AG04450 (cell line): Measurements from ENCODE around the gene STAB1. TPM values are rescaled to one million over a fixed set of nuclear protein-coding genes. Genes with fewer than 3 reads are reported as not detected.

Experiments used
- CTCF ChIA-PET: fragments of 300-600, 350-600 bp; formaldehyde crosslinking; extraction: SDS; loops from one replicate; lab custom pipeline; 2022; ENCODE audit warnings: antibody characterized with exemption, inconsistent platforms; lab: Charles Lee
- POLR2A ChIA-PET: fragments of 350-600 bp; formaldehyde crosslinking; extraction: SDS; loops from one replicate; lab custom pipeline; 2021; ENCODE audit warnings: antibody characterized with exemption, inconsistent platforms; lab: Yijun Ruan, JAX
- DNase-seq: peaks from one replicate; pipeline ENCODE4 v3.0.0-alpha.2; 2011; ENCODE audit warnings: low read depth, low spot score
- H3K27ac ChIP-seq: one replicate; pipeline ENCODE4 v1.5.1; 2012; ENCODE audit warnings: low read depth, low read length, control low read depth
- H3K27me3 ChIP-seq: one replicate; pipeline ENCODE4 v1.6.0; 2012; ENCODE audit warnings: low read length; ENCODE audit not compliant: control insufficient read depth, insufficient read depth
- H3K4me3 ChIP-seq: 2 replicates; pipeline ENCODE4 v1.5.1; 2011; ENCODE audit warnings: mild to moderate bottlenecking, low read depth, low read length, control low read depth
- H3K9me3 ChIP-seq: 2 replicates; pipeline ENCODE4 v1.5.1; 2012; ENCODE audit warnings: low read length; ENCODE audit not compliant: control insufficient read depth, insufficient read depth
- CTCF ChIP-seq: IDR thresholded peaks from 2 replicates; pipeline ENCODE4 v1.5.1; 2011; ENCODE audit warnings: low read depth, low read length, control low read depth, inconsistent platforms
- polyA plus RNA-seq: library from polyadenylated mRNA; depleted of rRNA; stranded (reverse); fragments of >200 nt; gene quantifications from 2 replicates; pipeline ENCODE4 v1.2.3, GENCODE V29; 2011

The STAB1 gene
- polyA plus RNA-seq, 1 experiment, result 0.02 TPM

GRCh38 chr3:52533623-52534280, 38.6 kb downstream of the STAB1 start, which contains the start of gene NT5DC2:
NT5DC2 (minus strand) TSS chr3:52533857; CDS start chr3:52533737, 120 bp downstream.
- DNase-seq, result no peak
- H3K4me3 ChIP-seq, result peak within 1 kb of the TSS; percentile 72
- H3K9me3 ChIP-seq, result no peaks in the 10 kb centered on the region; the same call in 1 of the 2 replicates
- H3K27ac ChIP-seq, result peak within 1 kb of the TSS; percentile 57
- POLR2A ChIA-PET, result no interaction called here
- CTCF ChIA-PET, result no interaction called here
- TF ChIP-seq CTCF, result no peak; the same call in 1 of the 2 replicates
- H3K27me3 ChIP-seq, result no peaks in the 10 kb centered on the region

GRCh38 chr3:52534281-52535183, 39.4 kb downstream of the STAB1 start:
- peak overlapping the region; percentile 65 for H3K4me3 ChIP-seq
- TF ChIP-seq CTCF, result no peak
- H3K27ac ChIP-seq, result peak overlapping the region; percentile 57
- ChIA-PET POLR2A (no interaction called here), CTCF (no interaction called here)
- no peaks in the 10 kb centered on the region for H3K27me3 ChIP-seq
- no peaks in the 10 kb centered on the region; the same call in 1 of the 2 replicates for H3K9me3 ChIP-seq
- no peak for DNase-seq

GRCh38 chr3:52535411-52536111, 40.4 kb downstream of the STAB1 start:
- Histone ChIP-seq H3K27me3 (no peaks in the 10 kb centered on the region), H3K27ac (no peak overlapping the region), H3K4me3 (no peak overlapping the region), H3K9me3 (no peaks in the 10 kb centered on the region; the same call in 1 of the 2 replicates)
- no peak for DNase-seq
- POLR2A ChIA-PET, result interaction anchor here (0.5 to 1.4 kb wide), 12 partner anchors 9 to 171 kb away, joined by 3 to 7 read pairs (median 4); partner anchors contain the start of genes GLT8D1 and SPCS1
- CTCF ChIA-PET, result interaction anchor here (0.6 to 0.9 kb wide), 2 partner anchors 131 to 257 kb away, joined by 3 to 8 read pairs; partner anchors contain the start of gene WDR82
- TF ChIP-seq CTCF, result no peak

GRCh38 chr3:52536112-52536368, 40.9 kb downstream of the STAB1 start:
- ChIA-PET CTCF (interaction anchor here (0.6 to 0.9 kb wide), 2 partner anchors 131 to 258 kb away, joined by 3 to 8 read pairs; partner anchors contain the start of gene WDR82), POLR2A (interaction anchor here (0.5 to 1.4 kb wide), 12 partner anchors 9 to 170 kb away, joined by 3 to 7 read pairs (median 4); partner anchors contain the start of genes GLT8D1 and SPCS1)
- TF ChIP-seq CTCF, result no peak
- Histone ChIP-seq H3K27me3 (no peaks in the 10 kb centered on the region), H3K4me3 (0 out of 2 replicates have a peak overlapping the region, but pooled peaks have one; percentile 1), H3K27ac (no peak overlapping the region), H3K9me3 (no peaks in the 10 kb centered on the region; the same call in 1 of the 2 replicates)
- no peak for DNase-seq
